Ecto neural progenitor cell (in vitro differentiated cells): ENCODE data around the gene AHCTF1.

Source experiments
- DNase-seq: peaks from one replicate; pipeline ENCODE4 v3.0.0-alpha.2; 2018; ENCODE audit warnings: low spot score

AHCTF1 gene

GRCh38 chr1:246798107-246798506, 133.6 kb downstream of the AHCTF1 start:
- DNase-seq, result no peak

- DNase-seq, result no peak
These were observed 134.2 kb downstream of the AHCTF1 start for GRCh38 chr1:246797597-246797996.

- no peak for DNase-seq
These were observed 134.6 kb downstream of the AHCTF1 start for GRCh38 chr1:246797157-246797556.

- no peak for DNase-seq
These were observed 135.6 kb downstream of the AHCTF1 start for GRCh38 chr1:246795906-246796694.

- DNase-seq, result no peak
These were observed 136.7 kb downstream of the AHCTF1 start for GRCh38 chr1:246794828-246795671.

- DNase-seq, result peak; percentile 62
These were observed 137.5 kb downstream of the AHCTF1 start for GRCh38 chr1:246794048-246794827.

GRCh38 chr1:246793356-246793896, 138.3 kb downstream of the AHCTF1 start:
- DNase-seq, result no peak

DNA sequence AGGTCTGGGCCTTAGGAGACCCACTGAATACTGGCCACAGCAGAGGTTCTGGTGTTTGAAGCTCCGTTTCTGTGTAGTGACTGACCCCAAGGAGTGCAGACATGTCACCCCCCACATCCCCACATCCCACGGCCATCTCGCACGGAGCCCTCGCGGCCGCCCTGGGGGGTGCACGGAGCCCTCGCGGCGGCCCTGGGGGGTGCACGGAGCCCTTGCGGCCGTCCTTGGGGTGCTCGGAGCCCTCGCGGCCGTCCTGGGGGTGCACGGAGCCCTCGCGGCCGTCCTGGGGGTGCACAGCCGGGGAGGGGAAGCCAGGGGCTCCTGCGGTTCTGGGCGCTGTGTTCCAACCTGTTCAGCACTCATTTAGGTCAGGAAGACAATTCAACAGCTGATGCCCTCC, 139.1 kb downstream of the AHCTF1 start:
- no peak for DNase-seq

- DNase-seq, result no peak
These were observed 140.3 kb downstream of the AHCTF1 start for GRCh38 chr1:246791303-246791918.

DNA sequence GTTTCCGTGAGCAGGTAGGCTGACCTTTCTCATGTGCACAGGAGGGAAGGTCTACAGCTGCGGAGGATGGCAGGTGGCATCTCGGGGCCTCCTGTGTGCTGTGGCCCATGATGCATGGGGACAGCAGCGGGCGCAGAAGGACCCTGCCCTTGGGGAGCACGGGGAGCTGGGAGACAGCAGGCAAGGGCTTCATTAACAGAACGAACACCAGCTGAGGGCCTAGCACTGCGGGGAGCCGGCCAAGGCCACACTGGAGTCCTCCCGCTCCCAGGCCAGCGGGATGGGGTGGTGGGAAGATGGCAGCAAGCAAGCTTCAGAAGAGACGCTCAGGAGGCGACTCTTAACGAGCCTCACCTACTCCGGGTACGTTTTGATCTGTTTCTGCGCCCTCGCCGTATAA, 140.9 kb downstream of the AHCTF1 start:
- no peak for DNase-seq

- no peak for DNase-seq
These were observed 141.4 kb downstream of the AHCTF1 start for GRCh38 chr1:246790364-246790763.

DNA sequence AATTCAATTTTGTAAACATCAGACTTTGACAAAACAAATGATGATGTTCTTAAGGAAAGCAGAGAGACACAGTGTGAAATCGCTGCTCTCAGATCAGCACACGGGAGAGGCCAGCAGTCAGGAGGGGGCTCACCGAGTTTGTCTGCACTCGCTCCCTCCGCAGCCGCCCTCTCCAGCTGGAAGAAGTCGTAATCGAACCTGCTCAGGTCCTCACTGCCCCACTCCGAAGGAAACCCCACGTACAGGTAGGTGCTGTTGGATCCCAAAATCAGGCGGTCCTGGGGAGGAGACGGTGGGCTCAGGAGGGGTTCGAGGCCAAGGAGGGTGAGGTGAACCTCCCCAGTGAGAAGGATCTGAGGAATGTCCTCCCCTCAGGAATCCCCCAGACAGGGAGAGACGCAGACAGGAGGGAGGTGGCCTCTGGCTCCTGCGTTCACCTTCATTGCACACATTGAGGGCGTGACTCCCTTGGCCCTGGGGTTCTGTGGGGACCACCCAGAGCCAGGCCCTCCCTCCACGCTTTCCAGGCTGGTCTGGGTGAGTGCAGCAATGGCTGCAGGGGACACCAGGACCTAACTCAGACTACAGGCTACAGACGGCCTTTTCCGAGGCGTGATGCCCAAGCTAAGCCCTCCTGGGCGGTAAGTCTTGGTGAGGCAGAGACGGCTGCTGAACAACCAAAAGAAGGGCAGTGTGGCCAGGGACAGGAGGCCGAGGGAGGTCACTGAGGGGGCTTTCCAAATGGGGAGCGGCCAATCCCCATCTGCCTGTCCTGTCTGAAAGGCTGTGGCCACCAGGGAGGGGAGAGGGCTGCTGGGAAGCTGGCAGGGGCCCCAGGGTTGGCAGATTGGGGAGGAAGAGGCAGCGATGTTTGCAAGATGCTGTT, 142.1 kb downstream of the AHCTF1 start:
- no peak for DNase-seq
